Fibroblast of skin of scalp (primary cell): ENCODE measurements around the gene SPATA46. TPM values are rescaled to one million over a fixed set of nuclear protein-coding genes. Genes with fewer than 3 reads are reported as not detected.
"Not testable (repeated sequence)": the region's sequence is repeated elsewhere in the genome, so short reads cannot be mapped to it uniquely, and the experiment has no call there.

Source experiments
- DNase-seq: peaks from one replicate; pipeline ENCODE4 v3.0.0-alpha.2; 2013
- polyA plus RNA-seq, 2 experiments: library from polyadenylated mRNA; unstranded; fragments of 120-200 nt; gene quantifications; one replicate each; pipeline ENCODE4 v1.2.1, GENCODE V29; 2013; ENCODE audit not compliant: insufficient read length in 2 of 2

Gene SPATA46, protein sequence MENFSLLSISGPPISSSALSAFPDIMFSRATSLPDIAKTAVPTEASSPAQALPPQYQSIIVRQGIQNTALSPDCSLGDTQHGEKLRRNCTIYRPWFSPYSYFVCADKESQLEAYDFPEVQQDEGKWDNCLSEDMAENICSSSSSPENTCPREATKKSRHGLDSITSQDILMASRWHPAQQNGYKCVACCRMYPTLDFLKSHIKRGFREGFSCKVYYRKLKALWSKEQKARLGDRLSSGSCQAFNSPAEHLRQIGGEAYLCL
- not detected for polyA plus RNA-seq (2013, experiment 1 of 2; ENCODE audit: insufficient read length)
- not detected for polyA plus RNA-seq (2013, experiment 2 of 2; ENCODE audit: insufficient read length)

DNA sequence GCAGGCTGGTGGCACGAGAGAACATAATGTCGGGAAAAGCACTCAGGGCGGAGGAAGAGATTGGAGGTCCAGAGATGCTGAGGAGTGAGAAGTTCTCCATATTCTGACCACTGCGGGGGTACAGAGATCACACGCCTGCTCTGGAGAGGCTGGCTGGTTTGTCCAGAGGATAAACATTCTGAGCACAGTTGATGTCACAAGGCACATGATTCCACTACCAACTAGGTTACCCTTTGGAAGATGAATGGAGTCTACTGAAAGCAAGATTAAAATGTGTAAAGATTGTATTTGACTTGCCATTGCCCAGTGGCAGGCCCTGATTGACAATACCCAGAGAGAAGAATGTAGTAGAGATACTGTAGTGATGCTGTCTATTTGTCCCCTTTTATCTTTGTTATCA lies at the start of gene SPATA46:
Gene SPATA46 (minus strand): TSS at position 164 of the 400 bp plus-strand sequence. CDS start 64 bp downstream, at position 100.
- DNase-seq = no peak

DNA sequence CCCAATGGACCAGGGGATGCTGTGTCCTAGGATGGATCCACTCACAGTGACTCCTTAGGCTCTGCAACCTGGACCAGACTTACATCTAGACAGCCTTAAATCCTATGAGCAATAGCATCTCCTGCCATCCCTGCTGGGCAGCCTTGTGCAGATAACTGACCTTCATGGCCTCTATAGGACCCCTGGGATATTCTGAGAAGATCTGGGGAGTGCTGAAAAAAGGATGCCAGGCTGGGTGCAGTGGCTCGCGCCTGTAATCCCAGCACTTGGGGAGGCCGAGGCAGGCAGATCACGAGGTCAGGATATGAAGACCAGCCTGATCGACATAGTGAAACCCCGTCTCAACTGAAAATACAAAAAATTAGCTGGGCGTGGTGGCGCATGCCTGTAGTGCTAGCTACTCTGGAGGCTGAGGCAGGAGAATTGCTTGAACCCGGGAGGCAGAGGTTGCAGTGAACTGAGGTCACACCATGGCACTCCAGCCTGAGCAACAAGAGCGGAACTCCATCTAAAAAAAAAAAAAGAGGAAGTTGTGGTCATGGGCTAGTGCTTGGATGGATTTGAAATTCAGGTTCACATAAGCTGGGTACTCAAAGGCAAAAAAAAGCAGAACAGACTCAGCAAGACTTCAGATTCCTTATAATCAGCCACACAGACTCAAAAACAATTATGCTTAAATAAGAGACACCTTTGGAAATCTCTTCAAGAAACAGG lies 46.2 kb upstream of the SPATA46 start:
- DNase-seq = no peak

DNA sequence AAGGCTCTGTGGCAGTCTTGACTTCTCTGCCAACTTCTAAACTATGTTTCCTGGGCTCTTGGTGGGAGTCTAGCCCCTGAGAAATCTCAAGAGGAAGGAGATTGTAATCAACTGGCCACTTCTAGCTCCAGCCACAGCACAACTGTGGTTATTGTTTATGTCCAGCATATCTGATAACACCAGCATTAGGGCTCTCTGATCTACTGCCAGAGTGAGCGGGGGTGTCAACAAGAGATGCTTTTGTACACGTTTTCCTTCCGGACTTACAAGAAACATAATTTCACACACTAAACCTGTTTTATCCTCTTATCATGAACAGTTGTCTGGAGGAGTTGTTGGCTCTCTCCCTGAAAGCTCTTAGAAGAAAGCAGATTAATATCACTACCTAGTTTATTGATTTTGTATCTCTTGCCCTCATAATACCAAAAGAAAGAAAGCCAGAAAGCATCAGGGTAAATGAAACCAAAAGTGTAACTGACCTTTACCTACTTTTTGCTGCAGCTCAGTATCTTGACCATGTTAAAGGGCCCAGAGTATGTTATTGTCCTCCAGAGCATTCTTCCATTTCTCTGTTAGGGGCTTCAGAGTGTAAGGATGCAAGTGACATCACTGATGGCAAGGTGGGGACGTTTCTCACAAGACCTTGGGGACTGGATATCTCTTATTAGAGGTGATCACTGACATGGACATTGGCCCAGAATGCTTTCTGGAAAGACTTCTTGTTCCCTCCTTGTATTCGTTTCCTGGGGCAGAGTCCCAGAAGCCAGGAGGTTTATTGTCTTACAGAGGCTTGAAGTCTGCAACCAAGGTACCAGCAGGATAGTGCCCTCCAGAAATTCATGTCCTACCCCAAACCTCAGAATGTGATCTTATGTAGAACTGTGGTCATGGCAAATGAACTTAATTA lies 44.9 kb upstream of the SPATA46 start:
- DNase-seq = no peak

DNA sequence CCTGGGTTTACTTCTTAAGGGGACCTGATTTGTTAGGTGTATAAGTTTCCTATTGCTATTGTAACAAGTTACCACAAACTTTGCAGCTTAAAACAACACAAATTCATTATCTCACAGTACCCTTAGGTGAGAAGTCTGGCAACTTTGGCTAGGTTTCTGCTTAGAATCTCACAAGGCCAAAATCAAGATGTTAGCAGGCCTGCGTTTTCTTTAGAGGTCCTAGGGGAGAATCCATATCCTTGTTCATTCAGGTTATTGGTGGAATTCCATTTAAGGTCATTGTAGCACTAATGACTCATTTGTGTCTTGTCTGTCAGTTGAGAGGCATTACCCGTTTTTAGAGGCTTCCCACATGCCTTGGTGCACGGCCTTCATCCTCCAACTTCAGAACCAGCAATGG lies 43.5 kb upstream of the SPATA46 start:
- DNase-seq = no peak

DNA sequence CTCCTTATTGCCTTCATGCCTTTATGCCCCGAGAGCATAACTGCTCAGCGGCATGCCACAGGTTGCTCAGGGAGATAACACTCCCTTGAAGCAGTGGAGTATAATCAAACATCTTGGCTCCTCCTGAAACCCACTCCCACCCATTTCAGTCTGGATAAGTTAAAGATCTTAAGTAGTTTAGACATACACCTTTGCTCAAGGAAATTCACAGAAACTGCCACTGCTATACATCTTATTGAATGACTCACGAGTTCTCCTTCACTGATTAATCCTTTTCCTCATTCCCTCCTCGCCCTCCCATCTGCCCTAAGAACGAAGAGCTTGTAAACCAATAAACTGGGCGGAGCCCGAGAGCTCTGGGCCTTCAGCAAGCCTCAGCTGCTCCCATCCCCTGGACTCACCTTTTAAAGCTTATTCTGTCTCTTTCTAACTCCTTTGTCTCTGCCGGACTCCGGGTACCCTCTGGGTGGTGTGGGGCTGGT lies 42.8 kb upstream of the SPATA46 start:
- not testable (repeated sequence) for DNase-seq

DNA sequence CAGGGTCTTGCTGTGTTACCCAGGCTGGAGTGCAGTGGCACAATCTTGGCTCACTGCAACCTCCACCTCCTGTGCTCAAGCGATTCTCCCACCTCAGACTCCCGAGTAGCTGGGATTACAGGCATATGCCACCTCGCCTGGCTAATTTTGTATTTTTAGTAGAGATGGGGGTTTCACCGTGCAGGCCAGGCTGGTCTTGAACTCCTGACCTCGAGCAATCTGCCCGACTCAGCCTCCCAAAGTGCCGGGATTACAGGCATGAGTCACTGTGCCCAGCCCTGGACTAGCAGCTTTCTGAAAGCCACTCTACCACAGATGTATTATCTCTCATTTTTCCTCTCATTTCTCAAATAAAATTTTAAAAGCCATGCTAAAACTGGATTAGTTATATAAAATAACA lies 41.9 kb upstream of the SPATA46 start:
- DNase-seq = not testable (repeated sequence)

DNA sequence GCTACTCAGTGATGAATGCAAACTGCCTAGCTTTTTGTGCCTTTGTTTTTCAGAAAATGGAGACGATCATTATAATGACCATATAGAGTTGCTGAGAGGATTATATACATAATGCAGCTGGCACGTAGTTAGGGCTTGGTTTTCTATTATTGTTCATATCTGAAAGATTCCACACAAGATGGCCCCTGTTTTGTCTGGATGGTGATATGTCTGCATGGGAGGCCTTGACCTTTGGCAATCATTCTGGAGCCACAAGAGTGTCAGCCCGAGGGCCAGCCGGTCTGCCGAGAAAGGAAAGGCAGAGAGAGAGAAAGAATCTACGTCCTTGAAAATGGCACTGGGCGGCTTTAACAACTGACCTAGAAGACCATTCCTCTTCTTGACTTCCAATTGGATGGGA lies 41.0 kb upstream of the SPATA46 start:
- DNase-seq = no peak

DNA sequence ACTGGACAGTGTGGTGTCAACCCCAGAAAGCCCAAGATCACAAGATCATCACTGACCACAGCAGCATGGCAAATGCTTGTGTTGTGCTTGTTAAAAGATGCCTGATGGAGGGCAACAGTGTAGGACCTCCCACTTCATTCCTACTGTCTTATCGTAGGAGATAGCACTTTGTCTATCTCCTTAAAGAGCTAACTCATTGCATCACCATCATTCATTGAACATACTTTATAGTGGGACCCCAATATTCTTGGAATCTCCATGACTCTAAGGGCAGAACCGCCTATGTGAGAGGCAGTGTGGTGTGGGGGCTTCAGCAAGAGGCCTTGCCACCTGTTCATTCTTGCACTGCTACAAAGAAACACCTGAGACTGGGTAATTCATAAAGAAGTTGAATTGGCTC lies 40.3 kb upstream of the SPATA46 start:
- no peak for DNase-seq

DNA sequence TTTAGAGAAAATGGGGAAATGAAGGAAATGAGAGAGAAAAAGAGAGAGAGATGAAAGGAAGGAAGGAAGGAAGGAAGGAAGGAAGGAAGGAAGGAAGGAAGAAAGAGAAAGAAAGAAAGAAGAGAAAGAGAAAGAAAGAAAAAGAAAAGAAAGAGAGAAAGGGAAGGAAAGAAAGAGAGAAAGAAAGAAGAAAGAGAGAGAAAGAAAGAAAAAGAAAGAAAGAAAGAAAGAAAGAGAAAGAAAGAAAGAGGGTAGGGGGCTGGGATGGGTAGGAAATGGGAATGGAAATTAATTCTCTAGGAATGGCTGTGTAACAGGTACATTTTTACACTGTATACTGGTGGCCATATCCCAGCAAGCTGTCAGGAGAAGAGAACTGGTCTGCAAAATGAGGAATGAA lies 39.6 kb upstream of the SPATA46 start:
- no peak for DNase-seq

DNA sequence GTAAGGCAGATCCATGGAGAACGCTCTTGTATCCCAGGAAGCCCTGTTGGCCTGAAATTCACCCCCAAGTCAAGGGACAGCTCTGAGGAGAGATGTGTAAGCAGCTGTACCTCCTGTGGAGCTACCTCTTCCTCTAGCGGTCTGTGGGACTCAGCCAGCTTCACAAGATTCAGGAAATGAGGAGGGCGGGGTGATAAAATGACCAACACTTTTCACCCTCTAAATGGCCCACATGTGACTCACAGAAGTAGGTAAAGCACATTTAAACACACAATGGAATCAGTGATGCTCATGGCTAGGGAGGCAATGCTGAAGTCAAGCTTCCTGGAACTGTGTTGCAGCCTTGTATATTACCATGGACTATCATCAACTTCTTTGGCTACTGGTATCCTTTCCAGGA lies 35.3 kb upstream of the SPATA46 start, which contains the start of gene SH2D1B:
Gene SH2D1B (minus strand): TSS at position 135 of the 400 bp plus-strand sequence. CDS start 120 bp downstream, at position 15.
- DNase-seq = no peak

DNA sequence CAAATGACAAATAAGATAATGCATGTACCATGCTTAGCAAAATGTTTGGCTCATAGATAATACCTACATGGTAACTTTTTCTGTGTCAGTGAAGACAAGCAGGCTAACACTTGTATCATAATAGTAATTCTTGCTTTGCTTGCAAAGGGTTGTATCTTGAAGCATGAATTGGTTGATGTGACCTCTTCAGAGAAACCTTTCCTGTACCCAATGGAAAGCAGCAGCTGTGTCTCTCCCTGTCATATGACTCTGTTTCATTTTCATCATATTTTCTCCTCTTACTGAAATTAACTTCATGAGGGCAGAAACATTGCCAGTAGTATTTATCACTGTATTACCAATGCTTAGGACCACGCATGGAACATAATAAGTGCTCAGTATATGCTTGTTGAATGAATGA lies 30.9 kb upstream of the SPATA46 start:
- no peak for DNase-seq

DNA sequence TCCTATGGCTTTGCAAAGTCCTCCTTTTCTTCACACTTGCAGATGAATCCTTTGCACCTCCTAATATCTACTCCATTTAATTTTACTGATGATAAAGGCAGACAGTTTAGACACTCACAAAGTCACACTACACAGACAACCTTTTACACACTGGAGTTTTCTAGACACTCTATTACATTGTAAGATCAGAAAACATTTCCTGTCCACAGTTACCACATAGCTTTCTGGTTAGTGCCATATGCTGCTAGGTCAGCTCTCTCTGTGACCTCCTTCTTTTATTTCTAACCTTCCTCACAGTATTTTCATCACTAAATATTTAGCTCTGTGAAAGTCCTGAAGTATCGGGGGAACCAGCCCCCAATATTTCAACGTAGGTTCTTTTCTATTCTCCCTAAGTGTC lies 30.2 kb upstream of the SPATA46 start:
- DNase-seq = no peak

DNA sequence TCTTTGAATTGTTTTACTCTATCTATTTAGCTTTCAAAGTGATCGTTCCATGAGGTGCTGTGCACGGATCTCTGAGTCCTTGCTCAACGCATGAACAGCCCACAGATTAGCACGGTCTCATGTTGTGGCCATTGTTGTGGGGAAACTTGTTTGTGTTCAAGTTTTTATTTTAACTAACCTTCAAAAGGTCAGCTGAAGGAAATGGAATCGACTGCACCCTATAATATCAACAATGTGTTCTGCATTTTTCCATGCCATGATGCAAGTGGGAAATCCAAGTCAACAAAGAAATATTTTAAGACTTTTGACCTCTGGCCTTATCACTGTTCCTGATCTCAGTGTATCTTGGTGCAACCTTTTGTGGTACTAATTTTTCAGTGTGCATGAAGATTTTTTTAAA lies 29.1 kb upstream of the SPATA46 start:
- no peak for DNase-seq

DNA sequence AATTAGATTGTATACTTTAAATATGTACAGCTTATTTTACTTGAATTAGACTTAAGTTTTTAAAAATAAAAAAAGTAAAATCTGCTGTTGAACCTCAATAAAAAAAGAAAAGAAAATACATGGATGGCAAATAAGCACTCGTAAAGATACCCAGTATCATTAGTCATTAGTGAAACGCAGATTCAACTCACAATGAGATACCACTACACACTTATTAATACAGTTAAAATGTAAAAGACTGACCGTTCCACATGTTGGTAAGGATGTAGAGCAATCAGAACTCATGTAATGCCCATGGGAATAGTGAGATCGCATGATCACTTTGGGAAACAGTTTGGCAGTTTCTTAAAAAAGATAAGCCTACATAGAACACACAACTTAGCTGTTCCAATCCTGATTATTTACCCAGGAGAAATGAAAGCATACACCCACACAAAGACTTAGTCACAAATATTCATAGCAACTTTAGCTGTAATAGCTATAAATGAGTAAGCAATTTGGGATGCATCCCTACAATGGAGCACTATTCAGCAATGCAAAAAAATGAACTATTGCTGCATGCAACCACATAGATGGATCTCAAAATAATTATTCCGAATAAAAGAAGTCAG lies 28.0 kb upstream of the SPATA46 start:
- peak; percentile 52 for DNase-seq

DNA sequence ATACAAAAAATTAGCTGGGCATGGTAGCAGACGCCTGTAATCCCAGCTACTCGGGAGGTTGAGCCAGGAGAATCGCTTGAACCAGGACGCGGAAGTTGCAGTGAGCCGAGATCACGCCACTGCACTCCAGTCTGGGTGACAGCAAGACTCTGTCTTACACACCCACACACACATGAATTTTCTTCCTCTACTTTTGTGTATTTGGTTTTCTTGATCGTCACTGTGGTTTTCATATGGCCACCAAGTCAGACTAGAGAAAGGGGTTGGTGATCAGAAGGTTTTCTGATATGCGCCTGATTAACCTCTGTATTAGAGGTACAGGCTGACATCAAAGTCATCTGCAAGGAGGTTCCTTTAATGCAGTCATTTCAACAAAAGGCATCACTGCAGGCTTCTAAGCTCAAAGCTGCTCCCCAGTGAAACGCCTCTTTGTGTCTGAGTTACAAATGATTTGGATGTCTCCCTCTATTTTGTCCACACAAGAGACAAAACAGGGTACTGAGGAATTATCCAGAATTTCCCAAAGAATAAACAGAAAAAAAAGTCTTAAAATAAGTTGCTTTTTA lies 24.2 kb upstream of the SPATA46 start:
- DNase-seq = no peak

DNA sequence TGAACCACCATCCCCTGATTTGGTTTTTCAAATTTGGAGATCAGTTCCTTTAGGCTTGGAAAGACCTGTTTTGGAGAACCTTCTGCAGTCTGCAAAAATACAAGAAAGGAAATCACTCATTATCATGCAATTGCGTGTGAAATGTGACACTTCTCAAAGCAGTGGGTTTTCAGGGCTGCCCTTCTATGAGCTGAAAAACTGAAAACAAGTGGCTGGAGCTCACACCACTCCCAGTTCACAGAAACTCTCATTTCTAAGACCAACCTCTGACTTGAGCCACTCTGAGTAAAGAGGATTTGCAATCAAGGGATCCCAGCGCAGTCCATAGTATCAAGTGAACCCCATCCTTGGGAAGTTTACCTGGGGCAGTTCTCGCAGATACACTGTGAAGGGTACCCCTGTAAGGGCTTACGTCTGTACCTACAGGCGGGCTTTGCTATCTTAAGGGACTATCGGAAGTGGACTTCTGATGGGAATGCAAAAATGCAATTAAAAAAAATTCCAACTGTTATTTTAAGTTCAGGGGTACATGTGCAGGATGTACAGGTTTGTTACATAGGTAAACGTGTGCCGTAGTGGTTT lies 22.4 kb upstream of the SPATA46 start:
- DNase-seq = no peak

DNA sequence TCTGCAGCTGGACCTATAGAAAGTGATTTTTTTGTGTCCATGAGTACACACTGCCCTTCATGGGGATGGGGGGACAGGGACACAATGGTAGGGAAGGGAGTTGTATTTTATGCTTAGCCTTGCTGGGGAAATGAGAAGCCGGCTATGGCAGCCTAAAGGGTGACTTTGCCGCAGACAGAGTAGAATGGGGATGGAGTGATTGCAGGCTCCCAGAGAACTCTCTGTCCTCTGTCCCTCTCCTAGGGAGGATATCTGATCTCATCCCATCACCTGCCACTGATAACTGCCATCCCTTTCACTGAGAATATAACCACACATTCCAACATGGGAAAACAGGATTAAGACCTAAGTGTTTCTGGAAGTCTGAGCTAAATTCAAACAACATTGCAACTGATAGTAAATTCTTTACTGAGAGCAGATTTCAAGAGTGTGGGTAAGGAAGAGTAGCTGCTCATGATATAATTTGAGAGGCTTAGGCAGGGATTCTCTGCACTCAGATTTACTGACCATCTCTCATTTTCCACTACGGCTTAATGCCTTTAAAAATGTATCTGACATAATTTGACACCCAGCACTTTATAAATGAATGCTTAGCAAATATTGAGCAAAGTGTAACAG lies 21.4 kb upstream of the SPATA46 start:
- no peak for DNase-seq

DNA sequence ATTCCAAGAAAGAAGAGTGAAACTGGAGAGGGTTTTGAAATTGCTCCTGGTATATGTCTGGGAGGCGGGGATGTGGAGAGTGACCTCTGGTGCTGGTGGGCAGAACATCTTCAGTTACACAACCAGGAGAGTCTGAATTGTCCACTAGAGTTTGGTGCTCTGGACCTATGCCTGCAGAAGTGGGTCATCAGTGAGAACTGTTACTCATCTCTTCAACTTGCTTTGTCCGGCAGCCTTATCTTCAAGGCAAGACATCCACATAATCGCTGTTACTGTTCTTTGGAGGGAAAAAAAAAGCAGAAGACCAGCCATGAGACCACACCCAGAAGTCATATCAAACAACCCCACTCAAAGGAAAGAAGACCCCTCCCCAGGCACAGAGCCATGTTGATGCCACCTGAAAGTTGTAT lies 20.4 kb upstream of the SPATA46 start:
- no peak for DNase-seq

DNA sequence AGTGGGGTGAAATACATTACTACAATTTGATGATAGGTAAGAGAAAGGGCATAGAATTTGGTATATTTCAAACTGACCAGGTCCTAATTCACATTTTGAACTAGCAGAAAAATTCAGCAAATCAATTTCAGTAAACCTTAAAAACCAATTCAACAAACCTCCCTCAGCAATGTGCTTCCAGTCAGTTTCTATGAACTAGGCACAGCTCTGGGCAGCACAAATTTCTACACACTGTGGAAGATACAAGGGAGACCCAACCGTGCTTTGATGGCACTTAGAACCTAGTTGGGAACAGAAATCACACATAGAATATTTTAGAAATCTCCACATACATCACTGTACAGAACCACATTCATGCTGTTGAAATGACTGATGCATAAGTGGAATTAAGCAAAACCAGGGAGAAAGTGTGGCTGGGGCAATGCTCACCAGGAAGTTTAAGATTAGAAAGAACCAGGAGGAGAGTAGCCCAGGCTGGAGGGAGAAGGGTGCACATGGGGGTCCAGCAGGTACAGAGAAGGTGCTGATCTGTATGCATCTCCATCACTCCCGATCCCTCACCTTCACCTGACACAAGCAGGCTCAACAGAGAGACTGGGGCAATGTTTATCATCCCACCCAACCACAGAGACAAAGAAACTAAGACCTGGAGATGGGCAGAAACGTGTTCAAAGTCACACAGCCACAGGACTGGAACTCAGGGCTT lies 19.7 kb upstream of the SPATA46 start:
- DNase-seq = no peak

DNA sequence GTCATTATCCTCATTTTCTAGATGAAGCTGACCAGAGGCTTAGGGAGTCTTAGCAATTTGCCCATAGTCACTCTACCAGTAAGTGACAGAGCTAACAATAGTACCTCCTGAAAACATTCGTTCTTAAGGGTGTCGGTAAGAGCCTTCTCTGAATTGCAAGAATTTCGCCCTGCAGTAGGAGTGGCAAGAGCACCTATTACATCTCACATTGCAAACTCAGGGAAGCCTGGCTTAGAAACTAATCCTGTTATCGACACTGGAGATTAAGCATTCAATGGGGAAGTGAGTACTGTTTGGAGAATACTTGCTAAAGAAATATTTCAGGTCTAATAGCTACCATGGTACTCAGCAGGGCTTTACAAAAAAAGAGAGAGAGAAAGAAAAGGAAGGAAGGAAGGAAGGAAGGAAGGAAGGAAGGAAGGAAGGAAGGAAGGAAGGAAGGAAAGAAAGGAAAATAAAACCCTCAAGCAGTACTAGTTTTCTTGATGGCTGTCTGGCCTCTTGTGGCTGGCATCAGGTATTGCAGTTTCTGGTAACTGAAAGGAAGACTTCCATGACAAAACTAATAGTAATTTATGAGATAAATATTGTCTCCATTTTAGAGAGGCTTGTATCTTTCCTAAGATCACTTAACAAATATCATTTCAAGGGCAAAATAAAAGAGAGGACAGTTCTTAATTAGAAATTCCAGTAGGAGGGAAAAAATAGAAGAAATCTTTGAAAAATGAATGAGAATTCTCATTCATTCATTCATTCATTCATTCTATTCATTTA lies 15.3 kb upstream of the SPATA46 start:
- DNase-seq = peak; percentile 48
